Measurements from ENCODE around the gene CLIC4.
"Not testable (repeated sequence)": the region's sequence is repeated elsewhere in the genome, so short reads cannot be mapped to it uniquely, and the experiment has no call there.

DNA sequence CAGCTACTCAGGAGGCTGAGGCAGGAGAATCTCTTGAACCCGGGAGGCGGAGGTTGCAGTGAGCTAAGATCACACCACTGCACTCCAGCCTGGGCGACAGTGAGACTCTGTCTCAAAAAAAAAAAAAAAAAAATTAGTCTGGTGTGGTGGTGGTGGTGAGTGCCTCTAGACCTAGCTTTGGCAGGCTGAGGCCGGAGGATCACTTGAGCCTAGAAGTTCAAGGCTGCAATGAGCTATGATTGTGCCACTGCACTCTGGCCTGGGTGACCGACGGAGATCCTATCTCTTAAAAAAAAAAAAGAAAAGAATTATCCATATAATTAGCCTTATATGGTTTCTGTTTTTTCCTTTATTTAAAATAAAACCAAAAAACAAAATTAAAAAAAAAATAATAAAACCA, 10.1 kb downstream of the CLIC4 start:
- TF ChIP-seq, protein P1, sequence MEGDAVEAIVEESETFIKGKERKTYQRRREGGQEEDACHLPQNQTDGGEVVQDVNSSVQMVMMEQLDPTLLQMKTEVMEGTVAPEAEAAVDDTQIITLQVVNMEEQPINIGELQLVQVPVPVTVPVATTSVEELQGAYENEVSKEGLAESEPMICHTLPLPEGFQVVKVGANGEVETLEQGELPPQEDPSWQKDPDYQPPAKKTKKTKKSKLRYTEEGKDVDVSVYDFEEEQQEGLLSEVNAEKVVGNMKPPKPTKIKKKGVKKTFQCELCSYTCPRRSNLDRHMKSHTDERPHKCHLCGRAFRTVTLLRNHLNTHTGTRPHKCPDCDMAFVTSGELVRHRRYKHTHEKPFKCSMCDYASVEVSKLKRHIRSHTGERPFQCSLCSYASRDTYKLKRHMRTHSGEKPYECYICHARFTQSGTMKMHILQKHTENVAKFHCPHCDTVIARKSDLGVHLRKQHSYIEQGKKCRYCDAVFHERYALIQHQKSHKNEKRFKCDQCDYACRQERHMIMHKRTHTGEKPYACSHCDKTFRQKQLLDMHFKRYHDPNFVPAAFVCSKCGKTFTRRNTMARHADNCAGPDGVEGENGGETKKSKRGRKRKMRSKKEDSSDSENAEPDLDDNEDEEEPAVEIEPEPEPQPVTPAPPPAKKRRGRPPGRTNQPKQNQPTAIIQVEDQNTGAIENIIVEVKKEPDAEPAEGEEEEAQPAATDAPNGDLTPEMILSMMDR (IDR thresholded peaks at IDR 0.05): not testable (repeated sequence)
- not testable (repeated sequence) for TF ChIP-seq POLR2A (IDR thresholded peaks at IDR 0.05)

Measured in upper lobe of left lung (tissue), 4 donors.